Keratinocyte (primary cell): ENCODE results near the gene CSTF1. TPM values are rescaled to one million over a fixed set of nuclear protein-coding genes. Genes with fewer than 3 reads are reported as not detected.

Source experiments
- DNase-seq: peaks from one replicate; pipeline ENCODE4 v3.0.0-alpha.2; 2011; ENCODE audit warnings: low read depth, missing footprints, low spot score
- FAIRE-seq: peaks from 2 replicates; lab custom pipeline; 2011; peaks lifted over from hg19 to GRCh38; lab: Jason Lieb, UNC
- H2AFZ ChIP-seq: 2 replicates; pipeline ENCODE4 v1.6.0; 2012; ENCODE audit warnings: low read length, control low read depth, inconsistent platforms; ENCODE audit not compliant: control insufficient read depth
- H3K27ac ChIP-seq: 2 replicates; pipeline ENCODE4 v1.5.1; 2011; ENCODE audit warnings: low read length; ENCODE audit not compliant: control insufficient read depth, insufficient read depth
- H3K27me3 ChIP-seq: 3 replicates; pipeline ENCODE4 v1.6.0; 2011; ENCODE audit warnings: low read length; ENCODE audit not compliant: control insufficient read depth, insufficient read depth; ENCODE audit errors: extremely low read depth
- H3K36me3 ChIP-seq, 2 experiments: 2 replicates in 1 of 2; 3 replicates in 1 of 2; pipeline ENCODE4 v1.5.1; 2011; ENCODE audit warnings: low read length in 2 of 2, mild to moderate bottlenecking in 1 of 2; ENCODE audit not compliant: control insufficient read depth in 2 of 2, insufficient read depth in 2 of 2; ENCODE audit errors: extremely low read depth in 1 of 2
- H3K4me1 ChIP-seq: 3 replicates; pipeline ENCODE4 v1.5.1; 2011; ENCODE audit warnings: low read length; ENCODE audit not compliant: control insufficient read depth, insufficient read depth; ENCODE audit errors: extremely low read depth
- H3K4me2 ChIP-seq: 3 replicates; pipeline ENCODE4 v1.6.0; 2011; ENCODE audit warnings: low read depth, low read length; ENCODE audit not compliant: control insufficient read depth, insufficient read depth; ENCODE audit errors: extremely low read depth
- H3K4me3 ChIP-seq, 3 experiments: fragments of 200-600 bp in 1 of 3; sonication (generic) in 1 of 3; 2 replicates in 2 of 3; 3 replicates in 1 of 3; pipeline ENCODE4 v1.5.1; 2011 to 2016; ENCODE audit warnings: low read length in 3 of 3, mild to moderate bottlenecking in 3 of 3, control low read depth in 2 of 3, inconsistent platforms in 1 of 3, low read depth in 1 of 3, mixed read lengths in 1 of 3, mixed run types in 1 of 3, moderate library complexity in 1 of 3; ENCODE audit not compliant: control insufficient read depth in 2 of 3, insufficient read depth in 2 of 3; ENCODE audit errors: extremely low read depth in 1 of 3
- H3K79me2 ChIP-seq: 2 replicates; pipeline ENCODE4 v1.6.0; 2012; ENCODE audit warnings: low read length; ENCODE audit not compliant: control insufficient read depth, insufficient read depth
- H3K9ac ChIP-seq: 3 replicates; pipeline ENCODE4 v1.6.0; 2011; ENCODE audit warnings: low read length; ENCODE audit not compliant: control insufficient read depth, insufficient read depth; ENCODE audit errors: extremely low read depth
- H3K9me1 ChIP-seq: 3 replicates; pipeline ENCODE4 v1.6.0; 2011; ENCODE audit warnings: low read length; ENCODE audit not compliant: control insufficient read depth, insufficient read depth; ENCODE audit errors: extremely low read depth
- H3K9me3 ChIP-seq: 2 replicates; pipeline ENCODE4 v1.5.1; 2012; ENCODE audit warnings: low read depth, low read length; ENCODE audit not compliant: control insufficient read depth
- H4K20me1 ChIP-seq: 3 replicates; pipeline ENCODE4 v1.6.0; 2011; ENCODE audit warnings: low read length; ENCODE audit not compliant: control insufficient read depth, insufficient read depth; ENCODE audit errors: extremely low read depth
- EZH2 ChIP-seq: IDR thresholded peaks from one replicate; pipeline ENCODE4 v1.6.1; 2012; ENCODE audit warnings: inconsistent platforms, mild to moderate bottlenecking, low read length, moderate library complexity
- dilution Hi-C: fragments of 300-500 bp; cut with MboI; formaldehyde crosslinking; loops from one replicate; pipeline ENCODE4 v1.7.0; 2020; ENCODE audit warnings: low sequenced_read_pairs; ENCODE audit not compliant: extremely low pct_ligation_motif_present
- polyA plus RNA-seq, 5 experiments: library from polyadenylated mRNA; depleted of rRNA in 3 of 5; stranded (reverse) in 3 of 5; stranded (forward) in 1 of 5; unstranded in 1 of 5; fragments of >200 nt; gene quantifications; 1 replicate in 1 of 5; 2 replicates in 3 of 5; 3 replicates in 1 of 5; pipeline versions ENCODE4 v1.2.1 to v1.2.3, GENCODE V29; 2011 to 2012; ENCODE audit warnings: missing spikeins in 2 of 5, low read depth in 1 of 5, low replicate concordance in 1 of 5
- TF ChIP-seq, protein P1 (sequence below), 3 experiments: IDR thresholded peaks in 1 of 3; conservative IDR thresholded peaks in 1 of 3; optimal IDR thresholded peaks in 1 of 3; 2 replicates in 2 of 3; 3 replicates in 1 of 3; pipeline versions ENCODE3 to v1.5.1; 2011; ENCODE audit warnings: low read length in 3 of 3, mild to moderate bottlenecking in 3 of 3, moderate library complexity in 2 of 3, control low read depth in 1 of 3, inconsistent platforms in 1 of 3; ENCODE audit not compliant: insufficient read depth in 2 of 3; ENCODE audit errors: extremely low read depth in 1 of 3

The CSTF1 gene
- polyA plus RNA-seq, 1 donor (not counting 4 experiments of a cell fraction or from before 2014, with no cell fraction given), result 40.3 TPM

DNA sequence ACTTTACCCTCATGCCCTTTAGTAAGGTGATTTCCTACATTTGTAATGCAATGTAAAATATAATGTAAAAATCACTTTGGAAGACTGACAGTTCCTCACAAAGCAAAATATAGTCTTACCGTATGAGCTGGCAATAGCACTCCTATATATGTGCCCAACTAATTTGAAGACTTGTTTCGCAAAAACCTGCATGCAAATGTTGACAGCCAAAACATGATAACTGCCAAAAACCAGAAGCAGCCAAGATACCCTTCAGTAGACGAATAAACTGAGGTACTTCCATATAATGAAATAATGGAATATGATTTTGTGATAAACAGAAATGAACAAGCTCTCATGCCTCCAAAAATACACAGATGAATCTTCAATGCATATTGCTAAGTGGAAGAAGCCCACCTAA is 14.1 kb upstream of the CSTF1 start:
- H3K4me1 ChIP-seq, result peaks cover 4% of the 10 kb centered on the region
- peaks cover 5 to 11% of the 10 kb centered on the region in 2 experiments for H3K36me3 ChIP-seq
- no peak overlapping the region for H3K9ac ChIP-seq
- FAIRE-seq (no peak), DNase-seq (no peak)
- H3K4me3 ChIP-seq, result no peak overlapping the region
- H3K27me3 ChIP-seq, result no peaks in the 10 kb centered on the region
- no peak overlapping the region for H3K4me2 ChIP-seq
- no peaks in the 10 kb centered on the region for H3K9me3 ChIP-seq
- H3K79me2 ChIP-seq, result peaks cover 34% of the 10 kb centered on the region
- H2AFZ ChIP-seq, result no peak overlapping the region
- no peaks in the 10 kb centered on the region for H4K20me1 ChIP-seq
- no peaks in the 10 kb centered on the region for H3K9me1 ChIP-seq
- dilution Hi-C loops, result no loop called here
- TF ChIP-seq EZH2, result no peak
- TF ChIP-seq, protein P1, sequence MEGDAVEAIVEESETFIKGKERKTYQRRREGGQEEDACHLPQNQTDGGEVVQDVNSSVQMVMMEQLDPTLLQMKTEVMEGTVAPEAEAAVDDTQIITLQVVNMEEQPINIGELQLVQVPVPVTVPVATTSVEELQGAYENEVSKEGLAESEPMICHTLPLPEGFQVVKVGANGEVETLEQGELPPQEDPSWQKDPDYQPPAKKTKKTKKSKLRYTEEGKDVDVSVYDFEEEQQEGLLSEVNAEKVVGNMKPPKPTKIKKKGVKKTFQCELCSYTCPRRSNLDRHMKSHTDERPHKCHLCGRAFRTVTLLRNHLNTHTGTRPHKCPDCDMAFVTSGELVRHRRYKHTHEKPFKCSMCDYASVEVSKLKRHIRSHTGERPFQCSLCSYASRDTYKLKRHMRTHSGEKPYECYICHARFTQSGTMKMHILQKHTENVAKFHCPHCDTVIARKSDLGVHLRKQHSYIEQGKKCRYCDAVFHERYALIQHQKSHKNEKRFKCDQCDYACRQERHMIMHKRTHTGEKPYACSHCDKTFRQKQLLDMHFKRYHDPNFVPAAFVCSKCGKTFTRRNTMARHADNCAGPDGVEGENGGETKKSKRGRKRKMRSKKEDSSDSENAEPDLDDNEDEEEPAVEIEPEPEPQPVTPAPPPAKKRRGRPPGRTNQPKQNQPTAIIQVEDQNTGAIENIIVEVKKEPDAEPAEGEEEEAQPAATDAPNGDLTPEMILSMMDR (optimal IDR thresholded peaks at IDR 0.05 in 1 of 3, IDR thresholded peaks at IDR 0.05 in 1 of 3, conservative IDR thresholded peaks at IDR 0.05 in 1 of 3; ENCODE audit: extremely low read depth in 1 of 3, insufficient read depth in 2 of 3, low read length in 3 of 3), result no peak
- no peak overlapping the region for H3K27ac ChIP-seq

DNA sequence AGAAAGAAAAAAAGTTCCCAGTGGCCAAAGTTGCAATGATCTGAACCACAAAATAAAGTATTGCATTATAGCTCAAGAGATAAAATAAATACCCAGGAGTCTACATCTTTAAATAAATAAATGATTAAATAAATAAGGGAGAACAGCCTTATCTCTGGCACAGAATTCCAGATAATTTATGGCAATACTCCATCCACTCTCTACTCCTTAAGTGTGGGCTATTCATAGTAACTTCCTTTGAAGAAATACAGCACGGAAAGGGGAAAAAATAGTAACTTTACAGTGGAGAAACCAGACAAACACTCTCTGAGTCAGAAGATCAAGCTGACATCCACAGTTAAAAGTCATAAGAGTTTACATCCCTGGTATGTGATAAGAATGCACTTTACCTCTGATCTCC is 12.1 kb upstream of the CSTF1 start:
- no peak for FAIRE-seq
- TF ChIP-seq, protein P1 (optimal IDR thresholded peaks at IDR 0.05 in 1 of 3, IDR thresholded peaks at IDR 0.05 in 1 of 3, conservative IDR thresholded peaks at IDR 0.05 in 1 of 3; ENCODE audit: extremely low read depth in 1 of 3, insufficient read depth in 2 of 3, low read length in 3 of 3), result no peak
- no peak for TF ChIP-seq EZH2
- DNase-seq, result no peak
- Histone ChIP-seq H3K79me2 (peaks cover 40% of the 10 kb centered on the region), H2AFZ (no peak overlapping the region), H3K36me3 (peaks cover 5 to 16% of the 10 kb centered on the region in 2 experiments), H3K4me2 (no peak overlapping the region), H3K4me1 (no peaks in the 10 kb centered on the region), H3K27me3 (no peaks in the 10 kb centered on the region), H3K27ac (no peak overlapping the region), H4K20me1 (no peaks in the 10 kb centered on the region), H3K9me1 (no peaks in the 10 kb centered on the region), H3K9me3 (no peaks in the 10 kb centered on the region), H3K4me3 (no peak overlapping the region), H3K9ac (no peak overlapping the region)
- dilution Hi-C loops, result no loop called here
